GM19238 (cell line): ENCODE results near the gene G3BP2.
A peak's percentile ranks its signal among the peaks of the same experiment; 100 is the strongest.
"Not testable (repeated sequence)": the region's sequence is repeated elsewhere in the genome, so short reads cannot be mapped to it uniquely, and the experiment has no call there.

ENCODE experiments used
- DNase-seq: peaks from one replicate; pipeline ENCODE4 v3.0.0; 2011; ENCODE audit warnings: low spot score; ENCODE audit not compliant: insufficient read length

Gene G3BP2

DNA sequence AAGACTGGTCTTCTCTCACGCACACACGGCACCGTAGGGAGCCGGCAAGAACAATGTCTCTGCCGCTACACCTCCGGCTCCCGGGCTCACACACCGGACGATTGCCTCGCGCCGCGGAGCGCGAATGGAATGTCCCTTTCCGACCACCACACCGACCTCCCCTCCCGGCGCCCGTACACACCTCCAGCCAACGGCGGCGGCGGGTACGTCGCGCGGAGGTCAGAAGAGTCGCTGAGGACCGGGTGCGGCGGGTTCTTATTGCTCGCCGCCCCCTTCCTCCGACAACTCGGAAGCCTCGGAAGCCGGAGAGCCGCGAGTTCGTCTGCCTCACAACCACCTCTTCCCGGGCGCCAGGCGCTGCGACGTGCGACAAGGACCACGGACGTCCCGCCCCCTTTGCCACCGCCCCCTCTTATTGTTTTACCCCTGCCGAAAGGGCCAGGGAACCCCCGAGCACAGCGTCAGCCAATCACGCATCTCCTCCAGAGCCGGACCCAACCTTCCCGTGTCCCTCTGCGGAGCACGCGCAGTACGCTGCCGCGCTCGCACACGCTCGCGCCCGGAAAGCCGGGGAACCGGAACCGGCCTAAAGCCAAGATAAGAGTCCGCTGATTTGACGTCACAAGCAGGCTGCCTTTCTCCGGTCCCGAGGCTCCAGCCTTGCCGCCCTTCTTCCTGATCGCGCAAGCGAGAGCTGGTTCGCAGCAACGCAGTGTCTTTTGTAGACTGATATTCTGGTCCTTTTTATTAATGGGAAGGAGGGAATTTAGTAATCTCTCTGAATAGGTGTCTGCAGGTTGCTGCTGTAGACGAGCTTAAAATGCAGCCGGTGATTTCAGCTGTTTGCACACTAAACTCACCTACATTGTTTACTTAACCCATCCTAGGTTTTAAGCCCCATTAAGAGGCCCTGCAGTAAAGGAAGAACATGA lies at the start of gene G3BP2:
Gene G3BP2, minus strand, starts transcription at position 385 of the 932 bp plus-strand sequence. CDS start 11,386 bp downstream, outside the sequence.
- DNase-seq: peak; percentile 84

GRCh38 chr4:75722417-75722816 lies 49.2 kb upstream of the G3BP2 start:
- no peak for DNase-seq

DNA sequence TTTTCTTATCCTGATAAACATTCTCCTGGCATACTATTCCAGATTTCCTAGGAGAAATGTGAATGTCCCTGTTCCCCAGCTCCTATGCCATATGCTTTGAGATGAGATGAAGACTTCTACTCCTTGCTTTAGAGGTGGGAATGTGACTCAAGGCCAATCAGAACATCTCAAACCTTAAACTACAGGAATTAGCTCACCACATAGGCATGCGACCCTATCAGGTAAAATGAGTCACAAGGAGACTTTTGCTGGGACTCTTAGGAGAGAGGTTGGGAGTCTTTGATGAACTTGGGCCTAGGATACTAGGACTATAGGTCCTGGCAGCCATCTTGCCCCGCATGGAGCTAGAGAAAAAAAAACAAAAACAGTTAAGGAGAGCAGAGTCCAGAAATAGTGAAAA lies 45.3 kb upstream of the G3BP2 start:
- no peak for DNase-seq

GRCh38 chr4:75717408-75717807 lies 44.2 kb upstream of the G3BP2 start:
- no peak for DNase-seq

- DNase-seq: not testable (repeated sequence)
Observed at GRCh38 chr4:75716054-75716453, 42.8 kb upstream of the G3BP2 start.

- DNase-seq: no peak
Observed at GRCh38 chr4:75715105-75715799, 42.0 kb upstream of the G3BP2 start.

- DNase-seq: no peak
Observed at GRCh38 chr4:75714704-75715103, 41.5 kb upstream of the G3BP2 start.

GRCh38 chr4:75714011-75714410 lies 40.8 kb upstream of the G3BP2 start:
- DNase-seq: no peak

GRCh38 chr4:75710246-75710645 lies 37.0 kb upstream of the G3BP2 start:
- no peak for DNase-seq

GRCh38 chr4:75708218-75708691 lies 35.0 kb upstream of the G3BP2 start:
- no peak for DNase-seq

DNA sequence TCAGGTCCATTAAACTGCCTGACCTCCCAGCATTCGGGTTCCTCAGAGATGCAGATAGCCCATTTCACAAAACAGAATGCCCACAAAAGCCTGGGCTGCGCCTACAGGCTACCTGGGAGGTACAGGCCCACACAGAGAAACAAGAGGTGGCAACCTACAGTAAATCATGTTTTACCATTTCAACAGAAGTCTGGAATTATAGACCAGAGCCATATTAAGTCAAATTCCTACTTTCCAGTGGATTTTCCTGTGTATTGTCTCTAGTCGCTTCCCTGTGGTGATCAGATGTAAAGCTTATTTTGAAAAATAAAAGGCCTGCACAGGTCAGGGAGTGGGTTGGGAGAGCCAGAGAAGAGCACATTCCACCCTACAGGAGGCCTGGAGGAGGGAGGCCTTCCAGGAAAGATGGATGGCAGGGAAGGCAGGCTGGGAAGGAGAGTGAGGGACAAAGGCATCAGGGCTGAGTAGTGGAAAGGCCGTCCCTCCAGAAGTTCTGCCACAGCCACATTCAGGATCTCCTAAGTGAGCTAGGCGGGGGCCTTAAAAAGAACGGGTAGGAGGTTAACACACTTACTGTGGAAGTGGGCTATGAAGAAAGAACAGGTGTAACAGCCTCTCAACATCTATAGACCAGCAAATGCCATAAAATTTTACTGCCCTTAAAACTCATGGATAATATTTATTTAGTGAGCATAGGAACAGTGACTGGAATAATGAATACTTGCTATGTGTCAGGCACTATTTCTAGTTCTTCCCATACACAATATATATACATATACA lies 32.2 kb upstream of the G3BP2 start:
- DNase-seq: no peak

DNA sequence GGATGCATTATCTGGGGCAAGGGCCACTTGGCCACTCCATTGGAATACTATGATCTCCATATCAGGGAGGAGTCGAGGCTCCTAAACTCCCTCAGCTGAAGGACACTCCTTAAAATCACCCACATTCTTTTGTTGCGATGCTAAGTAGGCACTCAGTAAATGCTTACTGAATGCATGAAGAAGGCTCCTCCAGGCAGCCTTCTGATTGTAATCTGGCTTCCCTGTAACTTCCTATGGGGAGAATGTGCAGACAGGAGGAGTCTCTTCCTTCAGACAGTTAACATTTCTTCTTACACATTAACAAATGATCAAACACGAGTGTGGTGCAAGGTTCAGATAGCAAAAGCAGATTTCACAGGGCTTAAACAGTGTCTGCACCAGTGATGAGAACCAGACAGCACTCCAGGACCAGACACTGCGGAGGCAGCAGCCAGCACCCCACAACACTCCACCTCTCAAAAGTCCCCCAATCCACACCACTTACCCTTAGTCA lies 29.8 kb upstream of the G3BP2 start:
- no peak for DNase-seq

- DNase-seq: no peak
Observed at GRCh38 chr4:75699299-75699698, 26.1 kb upstream of the G3BP2 start.

GRCh38 chr4:75698963-75699228 lies 25.7 kb upstream of the G3BP2 start:
- no peak for DNase-seq

- DNase-seq: peak; percentile 50
Observed at GRCh38 chr4:75698162-75698962, 25.2 kb upstream of the G3BP2 start.

DNA sequence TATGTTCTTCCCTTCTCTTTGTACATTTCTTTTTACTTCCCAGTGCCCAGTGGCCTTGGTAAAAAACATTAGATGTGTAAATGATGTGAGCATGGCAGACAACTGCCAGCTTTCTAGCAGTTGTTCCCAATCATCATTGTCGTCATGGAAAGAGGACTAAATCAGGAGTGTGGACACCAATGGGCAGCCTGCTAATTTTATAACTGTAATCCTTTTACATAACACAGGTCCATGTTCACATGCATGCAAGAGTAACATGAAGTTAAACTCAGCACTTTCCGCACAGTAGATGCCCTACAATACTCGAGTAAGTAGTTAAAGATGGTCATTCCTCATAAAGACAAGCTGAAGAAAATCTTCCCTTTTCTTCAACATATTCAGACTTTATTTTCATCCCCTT lies 23.4 kb upstream of the G3BP2 start:
- DNase-seq: no peak

GRCh38 chr4:75696071-75696470 lies 22.9 kb upstream of the G3BP2 start:
- DNase-seq: no peak

- not testable (repeated sequence) for DNase-seq
Observed at GRCh38 chr4:75692066-75692465, 18.9 kb upstream of the G3BP2 start.

DNA sequence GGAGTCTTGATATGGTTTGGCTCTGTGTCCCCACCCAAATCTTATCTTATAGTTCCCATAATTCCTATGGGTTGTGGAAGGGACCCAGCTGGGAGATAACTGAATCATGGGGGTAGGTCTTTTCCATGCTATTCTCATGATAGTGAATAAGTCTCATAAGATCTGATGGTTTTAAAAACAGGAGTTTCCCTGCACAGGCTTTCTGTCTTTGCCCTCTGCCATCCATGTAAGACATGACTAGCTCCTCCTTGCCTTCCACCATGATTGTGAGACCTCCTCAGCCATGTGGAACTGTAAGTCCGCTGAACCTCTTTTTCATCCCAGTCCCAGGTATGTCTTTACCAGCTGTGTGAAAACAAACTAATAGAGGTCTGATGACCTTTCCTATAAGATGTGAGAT lies 13.9 kb upstream of the G3BP2 start:
- not testable (repeated sequence) for DNase-seq

DNA sequence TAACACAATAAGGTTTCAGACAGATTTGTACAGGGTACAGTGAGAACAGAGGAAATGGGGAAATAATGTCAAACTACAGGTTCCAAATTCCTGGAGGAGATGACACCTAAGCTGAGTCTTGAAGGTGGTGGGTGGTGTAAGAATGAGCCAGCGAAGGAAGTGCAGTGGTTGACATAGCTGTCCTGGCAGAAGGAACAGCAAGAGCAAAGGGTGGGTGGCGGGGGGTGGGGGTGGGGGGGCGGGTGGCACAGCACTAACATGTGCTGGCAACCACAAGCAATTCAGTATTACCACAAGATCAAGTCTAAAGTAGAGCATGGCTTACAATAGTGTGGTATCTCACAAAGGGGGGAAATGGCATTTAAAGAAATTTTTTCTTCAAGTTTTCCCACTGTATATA lies 13.1 kb upstream of the G3BP2 start:
- DNase-seq: no peak
